Mesothelial cell of epicardium (in vitro differentiated cells): ENCODE measurements around the gene RASA2. TPM values are rescaled to one million over a fixed set of nuclear protein-coding genes. Genes with fewer than 3 reads are reported as not detected.

Experiments used
- DNase-seq, 2 experiments: peaks; one replicate each; pipeline ENCODE4 v3.0.0; 2021; ENCODE audit warnings: low spot score in 2 of 2; ENCODE audit not compliant: unreplicated experiment in 2 of 2
- H3K27ac Mint-ChIP-seq: 2 replicates; pipeline ENCODE4 v1.8.0; 2021; ENCODE audit warnings: mixed read lengths
- H3K27me3 Mint-ChIP-seq: 2 replicates; pipeline ENCODE4 v1.8.0; 2021; ENCODE audit warnings: low read depth, mixed read lengths
- H3K36me3 Mint-ChIP-seq: 2 replicates; pipeline ENCODE4 v1.8.0; 2021; ENCODE audit warnings: mixed read lengths
- H3K4me1 Mint-ChIP-seq: 2 replicates; pipeline ENCODE4 v1.8.0; 2021; ENCODE audit warnings: mixed read lengths
- H3K4me3 Mint-ChIP-seq: 2 replicates; pipeline ENCODE4 v1.8.0; 2021; ENCODE audit warnings: mild to moderate bottlenecking, moderate library complexity, mixed read lengths
- H3K9me3 Mint-ChIP-seq: 2 replicates; pipeline ENCODE4 v1.8.0; 2021; ENCODE audit warnings: mixed read lengths
- CTCF ChIP-seq: fragments of 200-600 bp; sonication (generic); IDR thresholded peaks from one replicate; pipeline ENCODE4 v1.5.0; 2021; ENCODE audit warnings: antibody characterized with exemption; ENCODE audit not compliant: unreplicated experiment
- total RNA-seq: library from RNA; stranded (reverse); gene quantifications from 3 replicates; pipeline ENCODE4 v1.2.1, GENCODE V29; 2021

Gene RASA2
- total RNA-seq, 1 donor from 2014 or later: 14.5 TPM

DNA sequence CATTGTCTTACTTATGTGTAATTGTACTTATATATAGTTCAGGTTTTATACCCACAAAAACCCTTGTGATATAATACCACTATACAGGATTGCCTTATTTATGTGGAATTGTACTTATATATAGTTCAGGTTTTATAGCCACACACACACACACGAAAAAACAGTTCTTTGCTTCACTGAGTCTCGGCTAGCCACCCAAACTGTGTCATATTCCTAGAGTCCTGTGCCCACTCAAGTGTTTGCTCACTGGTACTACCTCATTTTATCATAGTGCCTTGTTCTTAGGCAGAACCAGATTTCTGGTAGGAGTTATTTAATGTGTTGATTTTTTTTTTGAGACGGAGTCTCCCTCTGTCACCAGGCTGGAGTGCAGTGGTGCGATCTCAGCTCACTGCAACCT lies 12.5 kb downstream of the RASA2 start:
- Mint-ChIP-seq H3K36me3 (peaks cover 5% of the 10 kb centered on the region), H3K27me3 (no peaks in the 10 kb centered on the region), H3K4me1 (no peaks in the 10 kb centered on the region), H3K27ac (no peak overlapping the region), H3K4me3 (no peak overlapping the region), H3K9me3 (peaks cover 4% of the 10 kb centered on the region)
- DNase-seq: no peak
- TF ChIP-seq CTCF: no peak

DNA sequence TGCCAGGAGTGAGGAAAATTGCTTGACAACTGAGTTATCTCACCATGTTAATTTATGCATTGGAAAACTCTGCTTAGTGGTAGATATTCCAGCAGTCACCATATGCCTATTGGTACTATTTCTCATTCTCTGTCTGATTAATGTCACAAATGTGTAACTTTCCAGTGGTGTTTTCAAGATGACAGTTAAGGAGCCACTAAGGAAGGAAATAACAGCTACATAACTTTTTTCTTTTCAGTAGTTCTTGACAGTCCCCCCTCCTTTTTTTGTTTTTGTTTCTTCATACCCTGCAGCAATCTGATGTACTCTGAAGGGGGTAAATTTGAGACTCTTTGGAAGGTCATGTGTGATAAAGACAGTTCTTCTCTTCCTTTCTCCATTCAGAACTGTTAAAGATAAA lies 13.1 kb downstream of the RASA2 start:
- Mint-ChIP-seq H3K4me1 (no peaks in the 10 kb centered on the region), H3K27ac (no peak overlapping the region), H3K27me3 (no peaks in the 10 kb centered on the region), H3K9me3 (peaks cover 4% of the 10 kb centered on the region), H3K36me3 (peaks cover 5% of the 10 kb centered on the region), H3K4me3 (no peak overlapping the region)
- no peak for DNase-seq
- no peak for TF ChIP-seq CTCF

GRCh38 chr3:141500397-141500796 lies 13.6 kb downstream of the RASA2 start:
- H3K4me3 Mint-ChIP-seq: no peak overlapping the region

DNA sequence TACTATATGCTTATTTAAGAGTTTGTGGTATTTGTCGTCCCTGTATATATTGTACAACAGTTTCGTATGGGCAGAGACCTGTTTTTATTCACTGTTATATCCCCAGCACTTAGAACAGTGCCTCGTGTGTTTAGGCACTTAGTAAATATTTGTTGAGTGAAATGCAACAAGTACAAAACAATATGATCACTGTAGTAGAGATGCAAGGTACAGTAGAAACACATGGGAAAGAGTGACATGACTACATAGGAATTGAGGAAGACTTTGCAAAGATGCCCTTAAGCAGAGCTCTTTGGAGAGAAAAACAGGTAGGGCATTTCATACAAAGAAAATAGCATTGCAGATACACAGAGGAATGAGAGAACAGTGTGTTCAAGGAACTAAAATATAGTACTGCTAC lies 18.3 kb downstream of the RASA2 start:
- DNase-seq: no peak
- Mint-ChIP-seq H3K9me3 (no peaks in the 10 kb centered on the region), H3K27ac (no peak overlapping the region), H3K36me3 (no peaks in the 10 kb centered on the region), H3K4me3 (no peak overlapping the region), H3K4me1 (no peaks in the 10 kb centered on the region), H3K27me3 (no peaks in the 10 kb centered on the region)
- no peak for TF ChIP-seq CTCF

More at GRCh38 chr3:141500397-141500796, 13.6 kb downstream of the RASA2 start:
- H3K9me3 Mint-ChIP-seq: peaks cover 4% of the 10 kb centered on the region
- H3K27me3 Mint-ChIP-seq: no peaks in the 10 kb centered on the region
- TF ChIP-seq CTCF: no peak
- no peak for DNase-seq
- no peaks in the 10 kb centered on the region for H3K4me1 Mint-ChIP-seq
- H3K27ac Mint-ChIP-seq: no peak overlapping the region
- peaks cover 5% of the 10 kb centered on the region for H3K36me3 Mint-ChIP-seq

DNA sequence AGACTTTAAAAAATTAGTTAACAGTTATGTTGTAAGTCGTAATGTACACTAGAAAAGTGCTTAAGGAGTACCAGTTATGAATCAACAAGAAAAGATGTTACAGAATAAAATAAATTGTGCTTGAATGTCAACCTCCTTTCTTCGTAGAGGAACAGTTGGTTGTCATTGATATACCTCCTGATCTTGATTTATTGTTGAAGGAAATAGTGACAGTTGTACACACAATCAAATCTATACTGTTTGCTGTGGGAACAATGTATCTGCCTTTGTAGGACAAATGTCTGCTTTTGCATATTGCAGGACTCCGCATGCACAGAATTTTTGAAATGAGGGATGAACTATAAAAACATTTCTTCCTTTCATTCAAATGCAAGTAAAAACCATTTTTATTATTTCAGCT lies 19.2 kb downstream of the RASA2 start:
- no peak overlapping the region for H3K27ac Mint-ChIP-seq
- H3K9me3 Mint-ChIP-seq: no peaks in the 10 kb centered on the region
- no peaks in the 10 kb centered on the region for H3K36me3 Mint-ChIP-seq
- no peak for TF ChIP-seq CTCF
- H3K27me3 Mint-ChIP-seq: no peaks in the 10 kb centered on the region
- no peak for DNase-seq
- H3K4me3 Mint-ChIP-seq: no peak overlapping the region
- H3K4me1 Mint-ChIP-seq: no peaks in the 10 kb centered on the region
